NK-92 treated with Interleukin-12 subunit alpha and Interleukin-12 subunit beta, amount 100 ng/mL, for 24 hours (cell line): ENCODE measurements around the gene VAV2.

Source experiments
- DNase-seq: peaks from one replicate; lab custom pipeline; 2025; lab: John Stamatoyannopoulos, UW

VAV2 gene

DNA sequence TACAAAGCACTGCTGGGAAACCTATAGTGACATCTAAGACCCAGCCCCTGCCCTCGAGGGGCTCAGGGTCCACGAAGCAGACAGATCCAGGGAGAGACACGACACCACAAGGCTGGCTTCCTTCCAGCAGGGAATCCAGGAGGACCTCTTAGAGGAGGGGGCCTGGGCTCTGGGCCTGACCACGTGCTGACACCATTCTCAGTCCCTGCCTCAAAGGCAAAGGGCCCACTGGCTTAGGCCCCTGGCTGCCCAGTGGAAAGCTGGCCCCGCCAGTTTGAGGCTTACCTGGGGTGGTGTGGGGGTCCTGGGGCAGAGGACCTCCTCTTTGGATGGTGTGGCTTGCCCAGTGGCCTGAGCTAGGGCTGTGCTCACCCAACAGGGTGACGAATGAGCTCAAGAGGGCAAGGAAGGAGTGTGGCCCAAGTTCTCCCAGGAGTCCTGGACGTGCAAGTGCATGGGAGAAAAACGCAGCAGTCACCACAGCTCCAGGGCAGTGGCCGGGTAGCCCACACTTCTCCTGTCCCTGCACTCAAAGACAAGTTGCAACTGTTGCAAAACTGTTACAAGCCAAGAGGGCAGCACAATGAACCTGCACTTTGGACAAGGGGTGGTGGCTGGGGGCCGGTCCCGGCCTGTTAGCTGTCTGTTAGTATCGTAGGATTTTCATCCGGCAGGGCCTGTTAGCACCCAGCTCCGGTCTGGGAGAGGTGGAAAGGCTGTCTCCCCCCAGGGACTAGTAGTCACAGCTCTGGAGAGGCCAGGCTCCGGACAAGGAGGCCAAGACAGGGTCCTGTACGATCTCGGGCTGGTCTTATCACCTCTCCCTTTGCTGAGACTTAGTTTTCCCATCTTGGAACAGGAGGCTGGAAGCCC, 252.5 kb downstream of the VAV2 start:
- no peak for DNase-seq

DNA sequence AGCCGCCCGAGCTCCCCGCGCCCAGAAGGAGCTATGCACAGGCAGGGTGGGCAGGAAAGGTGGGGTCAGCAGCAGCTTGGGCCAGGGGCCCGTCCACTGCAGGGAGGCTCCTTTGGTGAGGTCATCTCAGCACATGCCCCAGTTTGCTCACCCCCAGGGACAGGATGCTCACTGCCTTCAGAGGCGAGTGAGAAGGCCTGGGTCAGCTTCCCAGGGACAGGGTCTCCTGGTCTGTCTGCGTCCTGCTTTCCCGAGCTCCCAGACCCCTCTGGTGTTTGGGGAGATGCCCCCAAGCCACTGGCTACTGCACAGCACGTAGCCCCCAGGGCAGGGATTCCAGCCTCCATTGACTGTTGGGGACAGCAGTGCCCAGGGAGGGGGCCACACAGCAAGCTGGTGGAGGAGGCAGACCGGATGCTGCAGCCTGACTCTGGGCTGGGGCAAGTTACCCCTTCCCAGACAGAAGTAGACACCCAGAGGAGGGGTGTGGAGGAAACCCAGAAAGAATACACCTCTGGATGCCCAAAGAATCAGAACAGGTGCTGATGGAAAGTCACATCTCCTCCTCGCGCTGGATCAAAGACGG, 253.4 kb downstream of the VAV2 start:
- DNase-seq: no peak

DNA sequence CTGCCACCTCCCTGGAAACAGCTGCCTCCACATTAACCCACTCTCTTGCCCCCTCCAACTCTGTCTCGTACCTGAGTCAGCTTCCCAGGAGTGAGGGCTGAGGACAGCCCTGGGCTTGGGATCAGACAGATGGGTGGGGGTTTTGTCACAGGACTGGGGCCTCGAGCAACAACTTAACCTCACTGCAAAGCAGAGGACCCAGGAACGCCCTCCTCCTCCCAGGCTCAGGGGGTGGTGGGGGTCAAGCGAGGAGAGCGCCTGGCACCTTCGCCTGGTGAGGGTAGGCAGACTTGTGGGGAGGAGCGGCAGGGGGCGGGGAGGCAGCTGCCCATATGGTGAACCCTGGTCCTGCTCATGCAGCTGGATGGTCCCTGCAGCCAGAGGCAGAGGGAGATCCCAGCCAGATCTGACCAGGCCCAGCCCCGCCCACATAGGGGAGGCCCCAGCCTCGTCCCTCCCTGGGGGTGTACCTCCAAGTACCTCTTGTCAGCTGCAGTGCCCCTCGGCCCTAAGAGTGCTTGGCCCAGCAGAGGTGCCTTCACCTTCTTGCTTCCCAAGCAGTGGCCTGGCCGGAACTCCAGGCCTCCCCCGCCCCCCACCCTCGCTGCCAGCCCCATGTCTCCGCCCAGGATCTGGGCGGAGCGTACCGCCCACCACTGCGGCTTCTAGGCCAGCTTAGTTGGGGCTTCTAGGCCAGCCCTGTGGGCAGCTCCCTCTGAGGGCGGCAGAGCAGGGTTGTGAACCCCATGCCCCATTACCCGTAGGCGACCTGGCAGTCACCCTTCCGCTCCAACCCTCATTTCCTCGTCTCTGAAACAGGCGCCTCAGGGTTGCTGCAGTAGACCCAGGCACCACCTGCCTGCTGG, 254.1 kb downstream of the VAV2 start, which contains the start of gene SARDH:
Gene SARDH (minus strand): TSS at position 579 of the 866 bp plus-strand sequence. CDS start 4,179 bp downstream, outside the sequence.
- DNase-seq: no peak

DNA sequence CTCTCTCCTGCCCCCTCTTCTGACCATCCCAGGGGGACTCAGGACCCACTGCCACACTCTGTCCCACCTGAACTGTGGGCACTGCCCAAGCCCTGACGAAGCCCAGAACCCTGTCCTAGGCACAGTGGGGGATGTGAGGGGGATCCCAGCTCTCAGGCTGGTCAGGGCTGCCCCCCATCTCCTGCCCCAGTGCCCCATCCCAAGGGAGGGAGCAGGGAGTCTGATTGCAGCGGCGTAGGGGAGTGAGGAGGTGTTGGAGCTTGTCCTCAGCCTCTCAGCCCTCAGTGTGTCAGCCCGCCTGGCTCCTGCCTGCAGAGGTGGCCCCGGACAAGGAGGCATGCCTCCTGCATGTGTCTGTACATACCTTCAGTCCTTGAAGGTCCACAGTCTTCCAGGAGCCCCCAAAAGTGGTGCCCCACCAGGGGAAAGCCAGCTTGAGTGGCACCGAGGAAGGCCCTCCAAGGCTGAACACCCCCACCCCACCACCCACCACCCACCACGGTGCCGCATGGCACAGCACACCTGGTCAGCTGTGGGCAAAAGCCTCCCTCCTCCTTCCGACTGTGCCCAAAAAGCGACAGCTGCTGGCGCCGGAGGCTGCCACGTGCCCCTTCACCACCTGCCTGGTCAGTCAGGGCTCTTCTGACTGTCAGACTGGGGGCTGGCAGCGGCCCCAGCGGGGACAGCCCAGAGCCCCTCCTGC, 254.9 kb downstream of the VAV2 start:
- no peak for DNase-seq

DNA sequence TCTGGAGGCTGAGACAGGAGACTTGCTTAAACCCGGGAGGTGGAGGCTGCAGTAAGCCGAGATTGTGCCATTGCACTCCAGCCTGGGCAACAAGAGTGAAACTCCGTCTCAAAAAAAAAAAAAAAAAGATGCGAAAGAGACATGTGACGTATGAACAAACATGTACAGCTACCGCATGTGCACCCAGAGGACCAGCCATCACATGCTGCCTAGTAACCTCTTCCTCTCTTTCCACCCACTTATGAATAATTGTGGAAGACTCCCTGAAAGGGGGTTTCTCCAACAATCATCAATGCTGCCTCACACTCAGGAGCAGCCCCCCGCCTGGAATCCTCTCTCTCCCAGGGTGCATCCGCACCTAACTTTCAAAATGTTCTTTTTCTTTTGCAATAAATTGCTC, 256.2 kb downstream of the VAV2 start:
- DNase-seq: no peak

DNA sequence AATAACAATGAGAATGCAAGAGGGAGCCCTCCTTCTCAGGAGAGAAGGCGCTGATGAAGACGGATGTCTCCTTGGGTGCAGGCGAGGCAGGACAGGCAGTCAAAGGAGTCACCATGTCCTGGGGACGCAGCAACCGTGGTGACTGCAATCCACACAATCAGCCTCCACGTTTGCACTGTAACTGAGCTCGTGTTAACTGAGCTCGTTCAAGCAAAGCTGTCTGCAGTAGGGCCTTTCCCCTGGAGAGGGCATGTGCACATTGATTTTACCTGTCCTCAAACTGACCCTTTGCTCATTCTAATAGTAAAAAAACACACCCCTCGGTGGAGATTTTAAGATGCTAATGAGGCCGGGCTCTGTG, 256.7 kb downstream of the VAV2 start:
- no peak for DNase-seq

DNA sequence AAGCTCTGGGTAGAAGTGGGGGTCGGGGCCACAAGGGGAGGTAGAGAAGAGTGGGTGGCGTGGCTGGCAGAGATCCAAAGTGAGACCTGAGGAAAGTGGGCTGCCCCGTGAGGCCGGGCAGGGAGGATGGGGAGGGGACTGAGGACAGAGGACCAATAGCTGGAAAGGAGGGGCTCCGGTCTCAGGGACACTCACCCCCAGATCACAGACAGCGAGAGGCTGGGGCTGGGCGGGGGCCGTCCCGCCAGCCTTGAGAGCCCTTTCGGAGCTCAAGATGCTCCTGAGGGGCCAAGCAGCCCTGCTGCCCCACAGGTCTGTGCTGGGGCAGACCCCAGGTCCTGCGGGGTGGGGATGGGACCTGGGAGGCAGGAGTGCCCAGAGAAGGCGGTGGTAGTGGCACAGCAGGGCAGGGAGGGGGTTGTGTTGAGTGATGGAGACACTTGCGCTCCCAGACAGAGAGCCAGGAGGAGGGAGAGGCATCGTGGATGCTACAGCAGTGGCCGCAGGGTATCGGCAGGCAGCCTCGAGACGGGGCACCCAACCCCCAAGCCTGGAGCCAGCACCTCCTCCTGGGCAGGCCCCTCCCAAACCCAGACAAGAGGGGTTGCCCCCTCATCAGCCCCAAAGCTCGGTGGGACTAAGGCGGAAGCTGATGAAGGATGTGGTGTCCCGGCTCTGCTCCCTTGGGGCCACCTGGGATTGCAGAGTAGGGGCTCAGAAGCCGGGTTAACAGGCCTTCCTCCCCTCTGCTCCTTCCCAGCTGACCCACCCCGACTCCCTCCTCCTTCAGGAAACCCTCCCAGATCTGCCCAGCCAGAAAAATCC, 257.3 kb downstream of the VAV2 start:
- no peak for DNase-seq

DNA sequence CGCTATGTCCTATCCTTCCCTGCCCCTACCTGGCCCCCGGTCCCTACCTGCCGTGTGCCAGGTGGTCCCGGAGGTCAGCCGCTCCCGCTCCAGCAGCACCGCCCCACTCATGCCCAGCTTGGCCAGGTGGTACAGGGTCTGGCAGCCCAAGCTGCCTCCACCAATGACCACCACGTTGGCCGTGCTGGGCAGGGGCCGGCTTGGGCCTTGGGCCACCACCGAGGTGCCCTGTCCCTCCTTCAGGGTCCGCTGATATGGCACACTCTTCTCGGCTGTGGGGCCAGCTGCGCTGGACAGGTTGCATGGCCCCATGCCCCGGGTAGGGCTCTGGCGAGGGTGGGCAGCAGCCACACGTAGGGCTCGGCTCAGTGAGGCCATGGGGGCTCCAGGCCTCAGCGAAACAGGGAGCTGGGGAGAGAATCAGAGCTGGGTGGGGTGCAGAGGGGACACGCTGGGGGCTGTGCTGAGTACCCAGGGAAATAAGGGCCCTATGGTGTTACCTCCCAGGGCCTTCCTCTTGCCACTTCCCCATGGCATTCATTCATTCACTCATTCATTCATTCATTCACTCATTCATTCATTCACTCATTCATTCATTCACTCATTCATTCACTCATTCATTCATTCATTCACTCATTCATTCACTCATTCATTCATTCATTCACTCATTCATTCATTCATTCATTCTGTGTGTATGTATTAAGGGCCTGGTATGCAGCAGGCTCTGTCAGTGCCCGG, 258.2 kb downstream of the VAV2 start:
- DNase-seq: no peak

DNA sequence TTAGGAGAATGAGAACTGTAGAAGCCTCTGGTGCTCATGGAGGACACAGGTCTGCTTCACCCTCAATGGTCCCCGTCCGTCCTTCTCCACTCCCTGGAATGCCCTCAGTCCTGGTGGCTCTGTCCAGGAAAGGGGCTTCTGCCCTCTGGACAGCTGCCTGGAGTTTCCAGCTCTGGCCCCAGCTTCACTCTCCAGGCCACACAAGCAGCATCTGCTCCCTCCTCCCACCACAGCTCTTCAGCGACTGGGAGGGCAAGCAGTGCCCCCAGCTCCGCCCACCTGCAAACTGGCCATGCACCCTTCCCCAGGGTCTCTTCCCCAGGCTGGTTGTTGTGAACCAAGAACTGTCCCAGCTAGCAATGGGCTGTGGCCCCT, 258.7 kb downstream of the VAV2 start:
- no peak for DNase-seq

DNA sequence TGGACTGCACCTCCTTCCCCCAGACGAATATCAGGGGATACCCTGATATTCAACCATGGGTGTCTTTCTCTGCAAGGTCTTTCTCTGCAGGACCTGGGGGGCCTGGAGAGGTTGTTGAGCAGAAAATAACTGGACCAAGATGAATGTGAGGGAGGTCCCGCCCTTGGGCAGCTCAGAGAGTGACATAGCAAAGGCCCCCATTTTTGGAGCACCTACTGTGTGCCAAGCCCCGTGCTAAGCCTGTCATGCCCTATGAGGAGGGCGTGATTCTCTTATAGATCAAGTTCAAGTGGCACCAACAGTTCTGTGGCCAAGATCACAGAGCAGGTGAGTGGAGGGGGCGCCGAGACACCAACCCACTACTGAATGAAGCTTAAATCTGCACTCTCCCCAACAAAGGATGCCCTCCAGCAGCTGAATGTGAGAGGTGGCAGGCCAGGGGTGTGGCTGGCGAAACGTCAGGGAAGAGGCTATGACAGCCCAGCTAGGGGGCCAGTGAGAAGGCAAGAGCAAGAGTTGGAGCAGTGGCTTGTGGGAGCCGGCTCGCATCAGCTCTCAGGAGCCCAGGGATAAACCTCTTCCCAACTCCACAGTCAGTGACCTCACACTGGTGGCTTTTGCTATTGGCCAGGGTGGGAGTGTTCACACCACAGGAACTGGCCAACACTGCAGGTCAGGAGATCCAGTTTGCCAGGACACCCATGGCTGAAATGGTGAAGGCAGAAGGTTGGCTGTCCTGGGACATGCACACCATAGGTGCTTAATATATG, 259.3 kb downstream of the VAV2 start:
- DNase-seq: no peak

DNA sequence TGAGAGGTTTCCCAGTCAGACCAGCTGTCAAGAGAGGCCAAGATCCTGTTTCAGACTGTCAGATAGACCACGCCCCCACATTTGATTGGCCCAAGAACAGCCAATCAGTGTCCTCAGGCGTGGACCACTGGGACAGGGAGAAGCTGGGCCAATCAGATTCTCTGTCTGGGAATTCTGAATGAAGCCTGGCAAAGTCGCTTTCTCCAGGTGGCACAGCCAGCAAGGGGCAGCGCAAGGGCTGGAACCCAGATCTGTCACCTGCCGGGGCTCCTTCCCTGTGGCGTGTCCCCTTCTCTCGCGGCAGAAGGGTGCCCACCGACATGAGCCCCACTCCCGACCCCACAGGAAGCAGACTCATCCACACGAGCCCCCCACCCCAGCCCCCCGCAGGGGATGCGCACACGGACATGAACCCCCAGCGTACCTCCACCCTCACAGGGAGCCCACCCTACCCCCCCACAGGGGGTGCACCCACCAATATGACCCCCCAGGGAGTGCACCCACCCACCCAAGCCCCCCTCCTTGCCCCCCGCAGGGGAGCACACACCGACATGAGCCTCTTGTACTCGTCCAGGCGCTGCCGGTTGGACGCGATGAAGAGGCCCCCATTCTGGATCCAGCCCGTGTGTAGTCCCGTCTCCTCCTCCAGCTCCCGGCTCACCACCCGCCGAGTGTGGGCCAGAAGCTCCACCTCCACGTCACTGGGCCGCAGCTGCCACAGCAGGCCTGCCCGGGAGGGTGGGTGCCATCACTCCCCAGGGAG, 260.1 kb downstream of the VAV2 start:
- DNase-seq: no peak

DNA sequence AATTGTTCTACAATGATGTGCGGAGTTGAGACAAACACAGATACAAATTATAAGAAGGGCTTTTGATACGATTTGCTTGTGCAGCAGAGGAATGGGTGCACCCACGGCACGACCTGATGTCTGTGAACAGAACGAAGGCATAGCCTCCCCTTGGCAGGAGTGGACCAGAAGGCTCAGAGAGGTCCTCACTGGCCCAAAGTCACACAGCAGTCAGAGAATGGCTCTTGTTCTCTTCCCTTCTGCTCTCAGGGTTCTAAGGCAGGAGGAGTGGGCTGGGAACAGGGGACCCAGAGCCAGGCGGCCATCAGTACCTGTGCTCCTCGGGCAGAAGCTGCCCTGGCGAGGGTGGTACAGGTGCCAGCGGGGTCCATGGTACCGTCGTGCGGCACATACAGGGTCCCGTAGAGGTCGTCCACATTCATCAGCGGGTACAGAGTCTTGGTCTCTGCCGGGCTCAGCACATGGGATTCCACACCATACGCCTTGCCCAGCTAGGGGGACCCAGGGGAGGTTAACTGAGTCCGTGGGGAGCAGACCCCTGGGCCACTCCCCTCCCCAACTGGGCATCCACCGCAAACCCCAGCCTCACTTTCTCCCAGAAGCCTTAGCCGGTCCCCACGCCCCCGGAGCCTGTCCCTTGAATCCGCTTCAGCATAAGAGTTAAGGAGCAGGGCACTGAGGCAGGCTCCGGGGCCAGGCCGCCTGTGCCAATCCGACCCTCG, 261.0 kb downstream of the VAV2 start:
- DNase-seq: no peak

DNA sequence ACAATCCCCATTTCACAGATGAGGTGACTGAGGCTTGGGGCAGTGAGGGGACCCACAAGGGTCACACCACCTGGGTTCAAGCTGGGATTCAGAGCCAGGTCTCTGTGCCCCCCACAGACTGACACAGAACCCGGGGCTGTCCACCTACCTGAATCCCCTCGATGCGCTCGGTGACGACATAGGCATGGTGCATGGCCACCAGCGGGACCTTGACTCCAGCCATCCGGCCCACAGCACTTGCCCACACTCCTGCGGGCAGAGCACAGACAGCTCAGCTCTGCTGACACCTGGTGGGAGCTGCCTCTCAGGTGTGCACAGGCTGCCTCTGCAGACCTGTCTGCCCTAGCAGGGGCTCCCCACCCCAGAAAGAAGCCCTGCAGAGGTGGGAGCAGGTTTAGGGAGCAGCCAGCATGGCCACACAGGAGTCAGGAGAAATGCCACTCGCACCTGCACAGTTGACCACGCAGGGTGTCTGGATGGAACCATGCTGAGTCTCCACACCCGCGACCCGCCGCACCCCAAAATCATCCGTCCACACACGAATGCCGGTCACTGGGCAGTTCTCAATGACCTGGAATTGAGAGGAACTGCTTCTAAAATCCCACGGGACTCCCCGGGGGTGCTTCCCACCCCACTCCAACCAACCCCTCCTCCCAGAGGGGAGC, 262.4 kb downstream of the VAV2 start:
- no peak for DNase-seq

DNA sequence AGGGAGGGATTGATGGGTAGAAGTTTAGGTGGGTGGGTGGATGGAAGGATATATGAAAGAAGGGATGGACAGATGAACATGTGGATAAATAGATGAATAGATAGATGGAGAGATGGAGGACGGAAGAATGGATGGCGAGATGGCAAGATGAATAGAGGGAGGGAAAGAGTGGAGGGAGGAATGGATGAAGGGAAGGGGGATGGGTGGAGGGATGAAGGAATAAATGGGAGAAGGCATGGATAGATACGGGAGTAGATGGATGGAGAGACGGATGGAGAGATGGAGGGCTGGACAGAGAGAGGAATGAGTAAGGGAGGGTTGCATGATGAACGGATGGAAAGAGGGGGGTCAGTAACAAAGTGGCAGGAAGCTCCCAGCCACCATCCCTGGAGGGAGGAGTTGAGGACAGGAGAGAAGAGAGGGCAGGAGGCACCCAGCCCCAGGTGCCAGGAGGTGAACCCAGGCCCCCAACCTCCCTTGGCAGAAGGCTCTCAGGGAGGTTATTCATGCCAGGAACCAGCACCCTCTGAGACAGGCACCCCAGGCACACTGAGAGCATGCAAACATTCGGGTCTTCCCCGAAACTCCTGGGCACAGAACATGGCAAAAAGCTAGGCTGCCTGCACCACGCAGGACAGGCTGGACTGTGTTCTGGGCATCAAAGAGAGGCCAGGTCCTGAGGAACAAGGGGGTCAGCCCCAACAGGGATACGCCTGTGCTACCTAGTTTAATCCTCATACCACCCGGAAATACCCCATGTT, 263.1 kb downstream of the VAV2 start:
- DNase-seq: no peak

DNA sequence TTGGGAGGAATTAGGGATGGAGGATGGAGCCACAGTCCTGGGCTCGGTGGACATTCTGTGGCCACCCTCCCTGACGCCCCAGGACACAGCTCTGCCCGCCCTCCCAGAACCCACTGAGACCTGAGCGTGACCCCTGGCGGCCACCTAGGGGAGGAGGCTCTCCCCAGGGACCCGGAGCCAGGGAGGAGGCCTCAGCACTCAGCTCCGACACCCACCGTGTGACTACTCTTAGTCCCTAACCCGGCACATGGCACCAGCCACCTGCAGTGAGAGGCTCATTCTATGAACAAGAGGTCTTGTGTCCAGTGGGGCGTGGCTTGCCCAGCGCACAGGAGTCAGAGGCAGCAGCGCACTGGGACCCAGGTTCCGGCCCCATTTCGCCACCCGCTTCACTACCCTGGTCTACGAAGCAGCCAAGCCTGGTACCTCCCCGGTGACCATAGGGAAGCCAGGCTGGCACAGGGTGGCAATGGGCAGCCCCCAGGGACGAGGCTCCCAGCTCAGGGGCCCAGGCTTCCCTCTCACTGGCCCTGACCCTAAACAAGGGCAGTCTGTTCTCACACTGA, 264.2 kb downstream of the VAV2 start:
- no peak for DNase-seq

DNA sequence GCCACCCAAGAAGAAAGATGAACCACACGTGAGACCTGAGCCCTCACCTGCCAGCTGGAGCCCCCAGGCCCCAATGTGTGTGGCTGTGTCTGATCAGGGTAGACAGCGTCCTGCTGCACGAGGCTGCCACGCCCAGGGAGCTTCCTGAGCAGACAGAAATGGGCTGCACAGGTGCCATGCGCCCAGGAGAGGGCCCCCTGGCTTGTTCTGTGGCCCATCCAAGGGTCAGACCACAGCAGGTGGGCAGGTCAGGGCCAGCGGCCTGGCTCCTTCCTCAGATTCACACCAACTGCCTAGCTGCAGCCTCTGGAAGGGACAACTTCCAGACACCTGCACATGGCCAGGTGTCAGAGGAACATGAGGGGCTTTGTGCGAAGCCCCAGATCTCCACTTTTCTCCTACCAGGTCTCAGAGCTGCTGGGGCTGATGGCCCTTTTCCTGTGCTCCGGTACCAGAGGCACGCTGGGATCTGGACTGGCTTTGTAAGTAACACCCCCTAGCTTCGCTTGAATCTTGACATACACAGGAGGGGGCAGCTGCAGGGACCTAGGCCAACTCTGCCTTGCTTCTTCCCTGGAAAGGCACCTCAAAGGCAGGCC, 264.7 kb downstream of the VAV2 start:
- DNase-seq: no peak
